ENCODE results near the gene FARS2.

The FARS2 gene

DNA sequence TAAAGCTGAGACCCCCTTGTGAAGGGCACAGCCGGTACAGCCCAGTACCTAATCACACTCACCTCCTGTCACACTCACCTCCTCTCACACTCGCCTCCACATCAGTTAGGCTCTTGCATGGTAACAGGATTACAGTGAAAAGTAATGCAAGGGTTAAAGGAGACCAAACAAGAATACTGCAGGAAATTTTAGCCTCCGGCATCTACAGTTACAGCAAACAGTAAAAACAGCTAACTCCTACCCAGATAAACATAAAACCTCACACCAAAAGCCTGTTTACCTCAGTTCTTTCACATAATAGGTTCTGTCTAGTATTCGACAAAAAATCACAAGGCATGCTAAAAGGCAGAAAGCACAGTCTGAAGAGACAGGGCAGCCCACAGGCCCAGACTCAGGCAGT, 55.6 kb downstream of the FARS2 start:
- Histone ChIP-seq H3K27ac (no peak overlapping the region), H3K4me3 (no peak overlapping the region)
- TF ChIP-seq, protein P1, sequence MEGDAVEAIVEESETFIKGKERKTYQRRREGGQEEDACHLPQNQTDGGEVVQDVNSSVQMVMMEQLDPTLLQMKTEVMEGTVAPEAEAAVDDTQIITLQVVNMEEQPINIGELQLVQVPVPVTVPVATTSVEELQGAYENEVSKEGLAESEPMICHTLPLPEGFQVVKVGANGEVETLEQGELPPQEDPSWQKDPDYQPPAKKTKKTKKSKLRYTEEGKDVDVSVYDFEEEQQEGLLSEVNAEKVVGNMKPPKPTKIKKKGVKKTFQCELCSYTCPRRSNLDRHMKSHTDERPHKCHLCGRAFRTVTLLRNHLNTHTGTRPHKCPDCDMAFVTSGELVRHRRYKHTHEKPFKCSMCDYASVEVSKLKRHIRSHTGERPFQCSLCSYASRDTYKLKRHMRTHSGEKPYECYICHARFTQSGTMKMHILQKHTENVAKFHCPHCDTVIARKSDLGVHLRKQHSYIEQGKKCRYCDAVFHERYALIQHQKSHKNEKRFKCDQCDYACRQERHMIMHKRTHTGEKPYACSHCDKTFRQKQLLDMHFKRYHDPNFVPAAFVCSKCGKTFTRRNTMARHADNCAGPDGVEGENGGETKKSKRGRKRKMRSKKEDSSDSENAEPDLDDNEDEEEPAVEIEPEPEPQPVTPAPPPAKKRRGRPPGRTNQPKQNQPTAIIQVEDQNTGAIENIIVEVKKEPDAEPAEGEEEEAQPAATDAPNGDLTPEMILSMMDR (IDR thresholded peaks at IDR 0.05) = no peak
- no peak for DNase-seq (ENCODE audit: low spot score)

DNA sequence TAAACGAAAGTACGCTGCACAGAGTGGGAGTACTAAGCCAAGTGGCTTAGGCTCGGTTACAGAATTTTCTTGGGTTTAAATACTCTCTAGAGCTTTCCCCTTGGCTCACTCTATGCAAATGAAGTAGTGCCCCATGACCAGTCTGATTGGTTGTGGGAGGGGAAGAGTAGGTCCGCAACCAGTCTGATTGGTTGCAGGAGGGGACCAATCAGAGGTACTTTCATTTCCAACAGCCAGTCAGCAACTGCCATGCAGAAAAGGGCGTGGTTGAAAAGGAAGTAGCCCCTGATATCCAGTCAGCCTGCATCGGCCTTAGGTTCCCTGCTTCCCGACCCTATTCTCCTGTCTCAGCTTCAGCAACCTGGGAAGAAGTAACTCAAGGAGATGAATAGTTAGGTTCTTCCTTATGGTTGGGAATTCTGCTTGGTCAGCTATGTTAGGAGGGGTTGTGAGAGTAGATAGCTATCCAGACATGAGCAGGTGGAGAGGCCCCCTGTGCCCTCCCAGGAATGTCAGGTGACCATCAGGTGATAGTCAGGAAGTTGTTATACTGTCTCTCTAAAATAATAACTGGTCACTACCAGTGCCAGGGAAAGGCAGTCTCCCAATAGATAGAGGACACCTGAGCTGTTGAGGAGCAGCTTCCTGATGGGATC, 57.4 kb downstream of the FARS2 start:
- no peak for DNase-seq (ENCODE audit: low spot score)
- Histone ChIP-seq H3K27ac (no peak overlapping the region), H3K4me3 (no peak overlapping the region)
- TF ChIP-seq, protein P1 (IDR thresholded peaks at IDR 0.05) = no peak

DNA sequence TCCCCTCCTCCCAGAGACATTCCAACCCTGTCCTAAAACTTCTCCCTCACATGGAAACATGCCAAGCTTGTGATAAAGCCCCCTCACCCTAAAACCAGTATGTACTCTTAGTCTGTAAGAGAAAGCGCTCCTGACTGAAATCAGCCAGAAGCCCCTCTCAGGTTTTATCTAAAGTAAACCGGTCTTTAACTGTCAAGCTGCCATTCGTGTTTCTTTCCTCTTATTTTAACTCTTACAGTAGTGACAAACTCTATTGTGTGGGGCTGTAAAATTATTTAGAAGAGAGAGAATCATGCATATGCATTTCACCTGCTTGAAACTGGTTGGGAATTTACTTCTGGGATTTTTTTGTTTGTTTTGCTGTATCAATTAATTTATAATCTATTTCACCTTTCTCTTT, 62.7 kb downstream of the FARS2 start:
- no peak for DNase-seq (ENCODE audit: low spot score)
- no peak overlapping the region for H3K4me3 ChIP-seq
- TF ChIP-seq, protein P1 (IDR thresholded peaks at IDR 0.05) = no peak
- no peak overlapping the region for H3K27ac ChIP-seq

DNA sequence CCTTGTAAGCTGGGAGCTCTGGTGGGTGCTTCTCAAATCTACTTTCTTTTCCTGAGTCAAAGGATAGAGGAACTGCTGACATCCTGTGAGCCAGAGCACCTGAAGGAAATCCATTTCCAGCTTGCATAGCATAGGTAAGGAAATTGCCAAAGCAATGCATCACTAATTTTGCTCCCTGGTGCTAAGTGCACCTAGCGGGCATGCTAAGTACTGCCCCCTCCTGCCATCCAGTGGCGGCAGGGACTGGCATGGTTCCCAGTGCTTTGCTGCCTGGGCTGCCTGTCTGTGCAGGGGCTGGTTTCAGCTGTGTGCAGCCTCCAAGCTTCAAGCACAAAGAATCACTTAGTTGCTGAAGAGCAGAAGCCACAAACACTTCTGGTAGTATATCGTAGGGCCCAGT, 63.9 kb downstream of the FARS2 start:
- Histone ChIP-seq H3K4me3 (no peak overlapping the region), H3K27ac (no peak overlapping the region)
- no peak for DNase-seq (ENCODE audit: low spot score)
- TF ChIP-seq, protein P1 (IDR thresholded peaks at IDR 0.05) = no peak

DNA sequence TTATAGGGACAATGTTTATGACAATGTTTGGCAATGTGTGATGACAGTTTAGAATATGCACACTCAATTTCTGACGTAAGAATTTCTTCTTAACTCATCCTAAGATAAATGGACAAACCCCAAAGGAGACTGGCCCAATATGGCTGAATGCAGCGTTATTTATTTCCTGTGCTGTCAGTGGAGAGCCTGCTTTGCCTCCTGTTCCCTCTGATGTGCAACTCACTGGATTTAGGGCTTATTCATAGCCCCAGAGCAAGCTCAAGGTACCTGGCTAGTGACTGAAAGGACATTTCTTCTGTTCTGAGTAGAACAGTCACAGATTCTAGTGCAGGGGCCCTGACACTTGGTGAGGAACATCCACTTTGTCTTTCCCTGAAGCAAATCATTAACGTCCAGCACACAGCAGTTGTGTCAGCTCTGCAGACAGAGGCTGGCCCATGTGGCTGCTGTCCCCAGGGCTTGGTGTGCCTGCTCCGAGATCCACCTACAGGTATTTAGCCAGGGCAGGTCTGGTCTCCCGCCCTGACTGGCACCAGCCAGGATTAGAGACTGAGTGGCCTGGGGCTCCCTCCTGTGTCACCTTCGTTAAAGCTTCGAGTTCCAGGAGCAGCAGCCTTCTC, 64.8 kb downstream of the FARS2 start:
- Histone ChIP-seq H3K4me3 (no peak overlapping the region), H3K27ac (no peak overlapping the region)
- DNase-seq (ENCODE audit: low spot score) = no peak
- TF ChIP-seq, protein P1 (IDR thresholded peaks at IDR 0.05) = no peak

DNA sequence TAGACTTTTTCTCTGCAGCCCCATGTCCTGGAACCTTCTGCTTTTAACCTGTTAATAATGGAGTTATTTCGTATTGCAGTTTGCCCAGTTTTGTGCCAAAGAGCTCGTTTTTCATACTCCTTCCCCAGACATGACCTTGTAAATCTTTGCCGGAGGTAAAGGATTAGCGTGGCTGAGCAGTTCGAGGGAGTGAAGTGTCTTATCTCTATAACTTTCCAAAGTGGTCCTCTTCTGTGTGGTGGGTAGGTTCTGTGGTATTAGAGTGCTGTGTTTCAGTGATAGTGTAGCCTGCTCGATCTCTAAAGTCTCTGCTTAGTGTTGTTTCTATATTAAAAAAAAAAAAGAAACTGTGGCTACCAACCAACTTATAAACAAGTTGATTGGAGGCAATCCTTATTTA, 67.5 kb downstream of the FARS2 start:
- H3K27ac ChIP-seq = no peak overlapping the region
- DNase-seq (ENCODE audit: low spot score) = no peak
- H3K4me3 ChIP-seq = no peak overlapping the region
- TF ChIP-seq, protein P1 (IDR thresholded peaks at IDR 0.05) = no peak

DNA sequence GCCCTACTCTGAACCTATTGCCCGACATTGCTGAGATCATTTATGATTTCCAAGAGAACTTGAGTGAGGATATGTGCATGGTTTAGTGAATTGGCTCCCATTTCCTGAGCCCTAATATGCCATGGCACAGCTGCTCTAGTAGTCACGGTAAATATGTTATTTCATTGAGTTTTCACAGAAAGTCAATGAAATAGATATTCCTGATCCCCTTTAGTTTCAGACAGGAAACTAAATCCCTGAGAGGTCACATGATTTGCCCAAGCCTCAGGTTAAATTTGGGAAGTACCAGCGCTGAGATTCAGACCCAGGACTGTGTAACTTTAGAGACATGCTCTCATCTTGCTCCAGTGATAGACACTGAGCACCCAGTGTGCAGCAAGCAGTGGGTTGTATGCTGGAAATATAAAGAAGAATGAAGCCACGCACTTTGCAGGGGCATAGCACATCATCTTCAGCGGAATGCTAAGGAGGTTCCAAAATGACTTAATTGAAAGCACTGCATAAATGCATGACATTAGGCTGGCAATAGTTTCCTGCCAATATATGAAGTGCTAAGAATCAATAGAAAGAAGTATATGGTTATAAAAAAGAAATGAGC, 70.6 kb downstream of the FARS2 start:
- no peak for DNase-seq (ENCODE audit: low spot score)
- no peak overlapping the region for H3K4me3 ChIP-seq
- no peak overlapping the region for H3K27ac ChIP-seq
- TF ChIP-seq, protein P1 (IDR thresholded peaks at IDR 0.05) = no peak

Measured in coronary artery (tissue), 2 donors.